Measurements from ENCODE around the gene PROCA1. TPM values are rescaled to one million over a fixed set of nuclear protein-coding genes. Genes with fewer than 3 reads are reported as not detected.
"Not testable (repeated sequence)": the region's sequence is repeated elsewhere in the genome, so short reads cannot be mapped to it uniquely, and the experiment has no call there.

The PROCA1 gene
- polyA plus RNA-seq, 4 donors = 5.0 to 7.3 (median 6.2) TPM

- peak in 1 of 4 donors; percentile 66 for DNase-seq (ENCODE audit: low read depth in 4 of 4, low spot score in 3 of 4)
Observed at GRCh38 chr17:28744972-28745785, 33.5 kb upstream of the PROCA1 start.

DNA sequence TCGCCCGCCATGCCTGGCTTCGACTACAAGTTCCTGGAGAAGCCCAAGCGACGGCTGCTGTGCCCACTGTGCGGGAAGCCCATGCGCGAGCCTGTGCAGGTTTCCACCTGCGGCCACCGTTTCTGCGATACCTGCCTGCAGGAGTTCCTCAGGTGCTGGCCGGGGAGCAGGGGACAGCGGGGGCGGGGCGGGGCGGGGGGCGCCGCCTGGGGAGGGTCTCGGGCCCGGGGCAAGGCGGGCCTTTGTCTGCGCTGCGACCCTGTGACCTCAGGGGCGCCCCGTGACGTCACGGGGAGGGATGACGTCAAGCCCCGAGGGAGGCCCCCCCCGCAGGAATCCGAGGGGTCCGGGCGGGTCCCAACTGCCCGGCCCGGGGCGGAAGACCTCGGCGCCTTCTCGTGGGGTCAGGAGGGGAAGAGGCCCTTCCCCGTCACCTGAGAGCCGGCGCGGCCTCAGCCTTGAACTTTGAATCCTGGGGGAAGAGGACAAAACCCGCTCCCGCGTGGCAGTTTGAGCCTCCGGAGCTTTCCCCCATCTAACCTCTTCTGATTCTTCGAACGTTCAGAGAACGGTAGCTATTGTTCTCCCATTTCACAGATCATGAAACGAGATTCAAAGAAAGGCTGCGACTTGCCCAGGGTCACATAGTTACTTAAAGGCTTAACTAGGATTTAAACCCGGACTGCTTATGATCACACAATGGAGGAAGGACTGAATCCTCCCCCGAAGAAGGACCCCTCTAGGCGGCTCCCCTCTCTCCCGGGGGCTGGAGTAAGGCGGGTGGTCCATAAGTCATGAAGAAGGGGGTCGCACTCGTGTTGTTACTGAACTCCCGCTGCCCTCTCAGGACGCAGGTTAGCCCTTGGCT lies 32.6 kb upstream of the PROCA1 start:
- no peak for DNase-seq (ENCODE audit: low read depth in 4 of 4, low spot score in 3 of 4)

- DNase-seq (ENCODE audit: low read depth in 4 of 4, low spot score in 3 of 4) = peak in 1 of 4 donors; percentile 77
Observed at GRCh38 chr17:28743243-28744103, 31.8 kb upstream of the PROCA1 start, which contains the start of gene TRAF4. Gene TRAF4 (plus strand): TSS chr17:28744011. CDS start chr17:28744113, 102 bp downstream.

DNA sequence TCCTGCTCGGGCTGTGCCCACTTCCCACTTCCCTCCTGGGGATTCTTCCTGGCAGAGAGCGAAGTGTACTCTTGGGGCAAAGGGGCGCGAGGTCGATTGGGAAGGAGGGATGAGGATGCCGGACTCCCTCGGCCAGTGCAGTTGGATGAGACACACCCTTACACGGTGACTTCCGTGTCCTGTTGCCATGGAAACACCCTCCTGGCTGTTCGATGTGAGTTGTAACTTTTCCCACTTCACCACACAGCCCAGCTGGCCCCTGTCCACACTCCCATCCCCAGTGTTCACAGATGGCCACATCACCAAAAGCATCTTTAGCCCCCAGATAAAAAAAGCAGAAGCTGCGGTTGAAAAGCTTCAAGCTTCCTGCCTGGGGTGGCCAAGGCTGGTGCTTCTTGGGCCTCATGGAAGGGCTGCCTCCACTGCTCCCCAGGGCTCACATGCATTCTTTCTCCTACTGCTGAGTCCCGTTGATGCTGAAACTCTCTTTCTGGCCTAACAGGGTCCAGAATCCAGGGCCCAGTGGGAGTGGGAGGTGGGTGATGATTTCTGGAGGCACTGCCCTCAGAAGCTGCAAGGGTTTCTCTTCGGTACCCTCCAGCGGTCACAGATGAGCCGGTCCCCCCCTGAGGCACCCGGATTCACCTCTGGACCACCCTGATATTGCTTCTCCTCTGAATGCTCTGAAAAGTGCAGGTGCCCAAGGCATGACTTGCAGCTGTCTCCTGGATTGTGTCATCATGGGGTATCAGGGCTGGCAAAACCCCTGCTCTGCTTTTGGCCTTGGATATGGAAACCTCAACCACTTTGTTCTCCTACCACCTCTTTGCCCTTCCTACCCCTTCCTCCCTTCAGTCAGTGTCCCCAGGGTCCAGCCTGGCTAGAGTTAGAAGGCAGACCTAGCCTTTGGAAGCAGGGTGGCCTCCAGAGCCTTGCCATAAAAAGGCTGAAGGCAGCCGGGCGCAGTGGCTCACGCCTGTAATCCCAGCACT lies 30.0 kb upstream of the PROCA1 start:
- no peak for DNase-seq (ENCODE audit: low read depth in 4 of 4, low spot score in 3 of 4)

- no peak for DNase-seq (ENCODE audit: low read depth in 4 of 4, low spot score in 3 of 4)
Observed at GRCh38 chr17:28740406-28741357, 29.0 kb upstream of the PROCA1 start.

DNA sequence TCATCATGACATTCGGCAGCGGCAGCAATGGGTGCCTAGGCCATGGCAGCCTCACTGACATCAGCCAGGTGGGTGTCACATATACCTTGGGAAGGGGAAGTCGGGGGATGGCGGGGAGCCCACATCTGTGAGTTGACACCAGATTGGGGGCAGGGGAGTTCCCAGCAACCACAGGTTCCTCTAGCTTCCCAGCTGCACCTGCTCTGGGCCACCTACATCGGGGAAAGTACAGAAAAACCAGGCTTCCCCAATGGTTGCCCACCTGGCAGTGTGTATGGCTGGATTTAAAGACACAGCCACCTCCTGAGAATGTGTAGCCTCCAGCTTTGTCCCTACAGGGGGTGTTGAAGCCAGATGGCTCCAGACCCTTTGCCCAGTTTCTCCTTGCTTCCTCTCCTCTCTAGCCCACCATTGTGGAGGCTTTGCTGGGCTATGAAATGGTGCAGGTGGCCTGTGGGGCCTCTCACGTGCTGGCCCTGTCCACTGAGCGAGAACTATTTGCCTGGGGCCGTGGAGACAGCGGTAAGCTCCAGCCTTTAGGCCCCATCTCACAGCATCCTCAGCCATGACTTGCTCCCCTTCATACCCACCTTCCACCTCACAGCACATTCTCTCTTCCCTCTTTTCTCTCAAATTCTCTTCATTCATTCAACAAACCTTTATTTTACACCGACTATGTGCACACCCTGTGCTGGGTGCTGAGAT lies 27.1 kb upstream of the PROCA1 start:
- no peak for DNase-seq (ENCODE audit: low read depth in 4 of 4, low spot score in 3 of 4)

GRCh38 chr17:28737770-28738679 lies 26.3 kb upstream of the PROCA1 start:
- DNase-seq (ENCODE audit: low read depth in 4 of 4, low spot score in 3 of 4) = no peak

- no peak for DNase-seq (ENCODE audit: low read depth in 4 of 4, low spot score in 3 of 4)
Observed at GRCh38 chr17:28737316-28737715, 25.6 kb upstream of the PROCA1 start.

DNA sequence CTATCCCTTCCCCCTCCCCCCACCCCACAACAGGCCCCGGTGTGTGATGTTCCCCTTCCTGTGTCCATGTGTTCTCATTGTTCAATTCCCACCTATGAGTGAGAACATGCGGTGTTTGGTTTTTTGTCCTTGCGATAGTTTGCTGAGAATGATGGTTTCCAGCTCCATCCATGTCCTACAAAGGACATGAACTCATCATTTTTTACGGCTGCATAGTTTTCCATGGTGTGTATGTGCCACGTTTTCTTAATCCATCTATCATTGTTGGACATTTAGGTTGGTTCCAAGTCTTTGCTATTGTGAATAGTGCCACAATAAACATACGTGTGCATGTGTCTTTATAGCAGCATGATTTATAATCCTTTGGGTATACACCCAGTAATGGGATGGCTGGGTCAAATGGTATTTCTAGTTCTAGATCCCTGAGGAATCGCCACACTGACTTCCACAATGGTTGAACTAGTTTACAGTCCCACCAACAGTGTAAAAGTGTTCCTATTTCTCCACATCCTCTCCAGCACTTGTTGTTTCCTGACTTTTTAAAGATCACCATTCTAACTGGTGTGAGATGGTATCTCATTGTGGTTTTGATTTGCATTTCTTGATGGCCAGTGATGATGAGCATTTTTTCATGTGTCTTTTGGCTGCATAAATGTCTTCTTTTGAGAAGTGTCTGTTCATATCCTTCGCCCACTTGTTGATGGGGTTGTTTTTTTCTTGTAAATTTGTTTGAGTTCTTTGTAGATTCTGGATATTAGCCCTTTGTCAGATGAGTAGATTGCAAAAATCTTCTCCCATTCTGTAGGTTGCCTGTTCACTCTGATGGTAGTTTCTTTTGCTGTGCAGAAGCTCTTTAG lies 24.5 kb upstream of the PROCA1 start:
- DNase-seq (ENCODE audit: low read depth in 4 of 4, low spot score in 3 of 4) = not testable (repeated sequence)

DNA sequence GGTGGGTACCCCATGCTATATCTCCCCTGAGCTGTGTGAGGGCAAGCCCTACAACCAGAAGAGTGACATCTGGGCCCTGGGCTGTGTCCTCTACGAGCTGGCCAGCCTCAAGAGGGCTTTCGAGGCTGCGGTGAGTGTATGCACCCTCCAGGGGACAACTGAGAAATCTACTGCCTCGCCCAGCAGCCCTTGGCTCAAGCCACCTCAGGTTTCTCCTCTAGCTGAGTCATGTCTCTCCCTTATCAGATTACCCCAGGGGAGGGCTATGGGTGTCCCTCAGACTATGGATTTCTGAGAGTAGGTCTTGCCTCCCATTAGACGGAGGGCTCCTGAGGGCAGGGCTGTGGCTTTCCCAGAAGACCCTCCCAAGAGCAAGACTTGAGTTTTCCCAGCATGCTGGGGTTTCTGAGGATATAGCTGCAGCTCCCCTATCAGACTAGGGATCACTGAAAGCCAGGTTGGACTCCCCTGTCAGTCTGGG lies 23.6 kb upstream of the PROCA1 start:
- no peak for DNase-seq (ENCODE audit: low read depth in 4 of 4, low spot score in 3 of 4)

GRCh38 chr17:28734712-28735241 lies 23.1 kb upstream of the PROCA1 start:
- no peak for DNase-seq (ENCODE audit: low read depth in 4 of 4, low spot score in 3 of 4)

DNA sequence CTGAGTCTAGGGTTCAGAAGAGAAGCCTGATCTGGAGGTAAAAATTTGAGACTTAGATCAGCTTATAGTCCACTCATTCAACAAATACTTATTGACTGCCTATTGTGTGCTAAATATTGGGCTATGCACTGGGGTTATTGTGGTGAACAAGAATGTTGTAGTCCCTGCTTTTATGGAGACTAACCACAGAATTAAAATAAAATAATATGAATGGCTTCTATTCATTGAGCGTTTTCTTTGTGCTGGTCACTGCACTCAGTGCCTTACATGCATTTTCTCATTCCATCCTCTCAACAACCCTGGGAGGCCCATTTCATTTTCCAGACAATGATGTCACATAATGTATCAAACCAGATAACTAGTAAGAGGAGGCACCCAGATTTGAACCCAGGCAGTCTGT lies 21.7 kb upstream of the PROCA1 start:
- no peak for DNase-seq (ENCODE audit: low read depth in 4 of 4, low spot score in 3 of 4)

DNA sequence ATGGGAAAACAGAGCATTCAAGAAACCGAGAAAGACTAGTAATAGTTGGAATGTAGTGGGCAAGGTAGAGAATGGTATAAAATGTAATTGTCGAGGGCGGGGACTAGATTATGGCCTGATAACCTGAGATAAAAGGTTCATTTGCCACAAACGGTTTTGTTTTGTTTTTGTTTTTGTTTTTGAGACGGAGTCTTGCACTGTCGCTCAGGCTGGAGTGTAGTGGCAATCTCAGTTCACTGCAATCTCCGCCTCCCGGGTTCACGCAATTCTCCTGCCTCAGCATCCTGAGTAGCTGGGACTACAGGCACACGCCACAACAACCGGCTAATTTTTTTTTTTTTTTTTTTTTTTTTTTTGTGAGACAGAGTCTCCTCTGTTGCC lies 18.3 kb upstream of the PROCA1 start:
- DNase-seq (ENCODE audit: low read depth in 4 of 4, low spot score in 3 of 4) = no peak

- peak in 2 of 4 donors; percentile 88 to 90 for DNase-seq (ENCODE audit: low read depth in 4 of 4, low spot score in 3 of 4)
Observed at GRCh38 chr17:28728364-28729200, 16.9 kb upstream of the PROCA1 start, which contains the start of gene NEK8. Gene NEK8 (plus strand): TSS chr17:28728788. CDS start chr17:28728814, 26 bp downstream.

Measured in right renal pelvis (tissue), 4 donors.